Measurements from ENCODE around the gene PTRHD1. TPM values are rescaled to one million over a fixed set of nuclear protein-coding genes. Genes with fewer than 3 reads are reported as not detected.

Gene PTRHD1
- total RNA-seq, 2 experiments from 2014 or later, result 15.3 to 15.7 TPM

DNA sequence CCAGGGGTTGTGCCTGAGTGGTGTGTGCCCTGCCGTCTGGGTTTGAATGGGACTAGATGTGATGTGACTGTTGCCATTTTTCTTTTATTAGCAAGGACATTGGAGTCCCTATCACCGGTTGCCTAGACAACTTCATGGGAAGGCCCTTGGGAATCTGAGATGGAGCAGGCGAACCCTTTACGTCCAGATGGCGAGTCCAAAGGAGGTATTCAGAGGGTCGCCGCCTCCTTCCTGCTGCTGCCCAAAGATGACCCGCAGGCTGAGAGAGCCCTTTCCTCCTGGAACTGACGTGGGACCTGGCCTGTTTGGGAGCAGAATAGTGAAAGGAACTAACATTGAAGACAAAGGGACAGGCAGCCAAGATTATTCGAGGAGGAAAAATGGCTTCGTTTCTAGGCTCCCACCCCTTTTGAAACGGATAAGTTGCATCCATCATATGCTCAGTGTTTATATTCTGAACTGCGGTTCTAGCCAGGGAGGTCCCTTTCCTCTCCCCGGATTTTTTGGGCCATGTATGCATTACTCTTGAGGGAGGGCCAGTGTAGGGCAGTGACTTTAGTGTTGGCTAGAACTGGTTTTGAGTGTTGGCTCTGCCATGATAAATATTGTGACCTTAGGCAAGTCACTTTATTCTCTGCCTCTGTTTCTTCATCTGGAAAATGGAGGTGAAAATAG, 707 bp upstream of the PTRHD1 start:
- Histone ChIP-seq H3K4me1 (ENCODE audit: insufficient read depth, low read length) (peaks cover 13% of the 10 kb centered on the region), H3K27me3 (ENCODE audit: control insufficient read depth in 1 of 2, insufficient read depth in 2 of 2, low read length in 2 of 2) (no peaks in the 10 kb centered on the region), H3K27ac (ENCODE audit: low read depth in 1 of 2, low read length in 2 of 2) (peak overlapping the region in 1 of 2 donors; percentile 95), H3K36me3 (ENCODE audit: insufficient read depth, low read length) (no peaks in the 10 kb centered on the region), H3K9me3 (ENCODE audit: control insufficient read depth in 1 of 2, insufficient read depth in 1 of 2, low read length in 2 of 2) (no peaks in the 10 kb centered on the region), H3K4me3 (ENCODE audit: low read length) (peak overlapping the region; percentile 88)
- intact Hi-C loops (cut with DNase I, micrococcal nuclease), result loop anchor here (2.0 to 10.0 kb wide), 10 partner anchors 33 to 1081 kb away; partner anchors contain the start of genes ASXL2 (in 1 of the 2), ATAD2B (in 1 of the 2), EFR3B (in 1 of the 2) and ITSN2 (in 1 of the 2)
- Mint-ChIP-seq H3K4me1 (ENCODE audit: low read depth) (peaks cover 21% of the 10 kb centered on the region), H3K4me3 (peak overlapping the region; percentile 97), H3K36me3 (ENCODE audit: low read depth) (peaks cover 35% of the 10 kb centered on the region), H3K27me3 (no peaks in the 10 kb centered on the region), H3K27ac (peak overlapping the region; percentile 99), H3K9me3 (no peaks in the 10 kb centered on the region)
- POLR2A ChIA-PET, result interaction anchor here (1.0 to 1.8 kb wide), 8 partner anchors 10 to 867 kb away, joined by 3 to 17 read pairs (median 4); partner anchors contain the start of genes ATAD2B, ITSN2 and SF3B6
- TF ChIP-seq CTCF (IDR thresholded peaks at IDR 0.05), result no peak
- no peak for ATAC-seq (ENCODE audit: poor library complexity)
- DNase-seq, result no peak
- CTCF ChIA-PET, result interaction anchor here (0.6 to 2.0 kb wide), 2 partner anchors 34 kb away, joined by 3 to 8 read pairs; no protein-coding TSS in a partner anchor

- intact Hi-C loops (cut with DNase I, micrococcal nuclease), result loop anchor here (2.0 to 10.0 kb wide), 8 partner anchors 34 to 1082 kb away; partner anchors contain the start of genes ASXL2 (in 1 of the 2), ATAD2B (in 1 of the 2), ITSN2 (in 1 of the 2) and NCOA1 (in 1 of the 2)
- H3K4me1 Mint-ChIP-seq (ENCODE audit: low read depth), result peaks cover 21% of the 10 kb centered on the region
- Histone ChIP-seq H3K4me3 (ENCODE audit: low read length) (peak overlapping the region; percentile 88), H3K27me3 (ENCODE audit: control insufficient read depth in 1 of 2, insufficient read depth in 2 of 2, low read length in 2 of 2) (no peaks in the 10 kb centered on the region), H3K4me1 (ENCODE audit: insufficient read depth, low read length) (peaks cover 13% of the 10 kb centered on the region), H3K9me3 (ENCODE audit: control insufficient read depth in 1 of 2, insufficient read depth in 1 of 2, low read length in 2 of 2) (no peaks in the 10 kb centered on the region), H3K27ac (ENCODE audit: low read depth in 1 of 2, low read length in 2 of 2) (peak overlapping the region; percentile 95 to 97), H3K36me3 (ENCODE audit: insufficient read depth, low read length) (no peaks in the 10 kb centered on the region)
- no peak for TF ChIP-seq CTCF (IDR thresholded peaks at IDR 0.05)
- DNase-seq (no peak), ATAC-seq (ENCODE audit: poor library complexity) (no peak)
- no peaks in the 10 kb centered on the region for H3K9me3 Mint-ChIP-seq
- H3K27ac Mint-ChIP-seq, result peak overlapping the region; percentile 99
- ChIA-PET CTCF (interaction anchor here (0.8 to 2.0 kb wide), 3 partner anchors 35 to 865 kb away, joined by 3 to 8 read pairs (median 3); partner anchors contain the start of gene ATAD2B), POLR2A (interaction anchor here (0.8 to 1.8 kb wide), 13 partner anchors 9 to 865 kb away, joined by 3 to 17 read pairs (median 3); partner anchors contain the start of genes ADCY3, ATAD2B, ITSN2 and NCOA1)
- H3K4me3 Mint-ChIP-seq, result peak overlapping the region; percentile 97
- peaks cover 24% of the 10 kb centered on the region for H3K36me3 Mint-ChIP-seq (ENCODE audit: low read depth)
- H3K27me3 Mint-ChIP-seq, result no peaks in the 10 kb centered on the region
These were observed 683 bp downstream of the PTRHD1 start for GRCh38 chr2:24792542-24792873.

DNA sequence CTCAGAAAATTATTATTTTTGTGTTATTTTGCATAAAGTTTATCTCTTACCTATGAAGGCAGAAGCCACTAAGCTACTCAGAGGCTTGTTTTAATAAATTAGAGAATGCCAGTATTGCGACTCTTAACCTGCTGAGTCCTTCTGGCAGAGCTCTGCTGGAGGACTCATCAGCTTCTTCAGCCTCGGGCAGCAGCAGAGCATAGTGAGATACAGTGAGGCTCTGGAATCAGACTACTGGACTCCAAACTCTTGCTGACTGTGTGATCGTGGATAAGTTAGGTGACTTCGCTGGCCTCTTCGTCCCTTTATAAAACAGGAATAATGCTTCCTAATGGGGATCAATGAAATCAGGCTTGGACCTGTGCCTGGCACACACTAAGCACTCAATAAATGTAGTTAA, 1.7 kb downstream of the PTRHD1 start:
- peaks cover 21% of the 10 kb centered on the region for H3K4me1 Mint-ChIP-seq (ENCODE audit: low read depth)
- H3K4me1 ChIP-seq (ENCODE audit: insufficient read depth, low read length), result peaks cover 13% of the 10 kb centered on the region
- intact Hi-C loops (cut with DNase I, micrococcal nuclease), result loop anchor here (5.0 to 10.0 kb wide), 6 partner anchors 297 to 1083 kb away; partner anchors contain the start of genes ASXL2 (in 1 of the 2), ATAD2B (in 1 of the 2), ITSN2 (in 1 of the 2) and NCOA1 (in 1 of the 2)
- no peak overlapping the region for H3K4me3 ChIP-seq (ENCODE audit: low read length)
- H3K27me3 Mint-ChIP-seq, result no peaks in the 10 kb centered on the region
- DNase-seq (no peak), ATAC-seq (ENCODE audit: poor library complexity) (no peak)
- H3K36me3 ChIP-seq (ENCODE audit: insufficient read depth, low read length), result no peaks in the 10 kb centered on the region
- peak overlapping the region; percentile 33 for H3K27ac Mint-ChIP-seq
- POLR2A ChIA-PET, result no interaction called here
- CTCF ChIA-PET, result interaction anchor here (0.5 to 0.6 kb wide), 2 partner anchors 33 to 572 kb away, joined by 3 to 4 read pairs; no protein-coding TSS in a partner anchor
- H3K36me3 Mint-ChIP-seq (ENCODE audit: low read depth), result peaks cover 15% of the 10 kb centered on the region
- no peaks in the 10 kb centered on the region for H3K27me3 ChIP-seq (ENCODE audit: control insufficient read depth in 1 of 2, insufficient read depth in 2 of 2, low read length in 2 of 2)
- no peak overlapping the region for H3K4me3 Mint-ChIP-seq
- TF ChIP-seq CTCF (IDR thresholded peaks at IDR 0.05), result no peak
- H3K9me3 ChIP-seq (ENCODE audit: control insufficient read depth in 1 of 2, insufficient read depth in 1 of 2, low read length in 2 of 2), result no peaks in the 10 kb centered on the region
- no peaks in the 10 kb centered on the region for H3K9me3 Mint-ChIP-seq
- H3K27ac ChIP-seq (ENCODE audit: low read depth in 1 of 2, low read length in 2 of 2), result no peak overlapping the region

Data from CD4-positive, alpha-beta T cell (primary cell).